OCI-LY7 (cell line): ENCODE results near the gene RETNLB. TPM values are rescaled to one million over a fixed set of nuclear protein-coding genes. Genes with fewer than 3 reads are reported as not detected.

ENCODE experiments used
- BruUV-seq: library from RNA; stranded (reverse); fragments of 400-500 nt; replicated peaks from 2 replicates; lab custom pipeline; 2021; lab: Mats Ljungman, UMichigan
- CTCF ChIA-PET: fragments of 300-600 bp; sonication (Branson Sonifier 250); formaldehyde crosslinking; loops from one replicate; lab custom pipeline; 2022; ENCODE audit warnings: antibody characterized with exemption; ENCODE audit not compliant: unreplicated experiment; lab: Charles Lee
- POLR2A ChIA-PET: fragments of 300-600 bp; sonication (Branson Sonifier 250); formaldehyde crosslinking; loops from one replicate; lab custom pipeline; 2022; ENCODE audit warnings: antibody characterized with exemption; lab: Charles Lee
- DNase-seq: peaks from one replicate; pipeline ENCODE4 v3.0.0-alpha.2; 2015; ENCODE audit warnings: low spot score
- H2AFZ ChIP-seq: fragments of 200-600 bp; sonication (generic), shearing (Covaris generic); 2 replicates; pipeline ENCODE4 v1.6.1; 2014; ENCODE audit warnings: mild to moderate bottlenecking, antibody characterized with exemption, low read length, moderate library complexity
- H3K27ac ChIP-seq: fragments of 200-600 bp; sonication (generic); 2 replicates; pipeline ENCODE4 v1.5.1; 2014; ENCODE audit warnings: mixed run types, low read depth, mild to moderate bottlenecking, moderate library complexity, low read length, inconsistent platforms; ENCODE audit not compliant: poor library complexity, severe bottlenecking
- H3K36me3 ChIP-seq: fragments of 200-600 bp; sonication (generic); 2 replicates; pipeline ENCODE4 v1.6.1; 2014; ENCODE audit warnings: mild to moderate bottlenecking, antibody characterized with exemption, low read length, moderate library complexity, mixed read lengths; ENCODE audit not compliant: insufficient read depth
- H3K4me1 ChIP-seq: fragments of 200-600 bp; sonication (generic); 2 replicates; pipeline ENCODE4 v1.5.1; 2014; ENCODE audit warnings: mild to moderate bottlenecking, low read length; ENCODE audit not compliant: insufficient read depth, poor library complexity, severe bottlenecking
- H3K4me2 ChIP-seq: fragments of 200-600 bp; sonication (generic); 2 replicates; pipeline ENCODE4 v1.6.1; 2014; ENCODE audit warnings: mild to moderate bottlenecking, low read length
- H3K4me3 ChIP-seq: fragments of 200-600 bp; sonication (generic); 2 replicates; pipeline ENCODE4 v1.5.1; 2014; ENCODE audit warnings: mild to moderate bottlenecking, low read depth, low read length; ENCODE audit not compliant: poor library complexity, severe bottlenecking
- H3K79me2 ChIP-seq: fragments of 200-600 bp; sonication (generic); 2 replicates; pipeline ENCODE4 v1.6.1; 2016; ENCODE audit warnings: low read depth, mild to moderate bottlenecking, low read length, moderate library complexity, mixed read lengths; ENCODE audit not compliant: insufficient read depth
- H3K9me2 ChIP-seq: fragments of 200-600 bp; sonication (generic); 2 replicates; pipeline ENCODE4 v1.6.1; 2016; ENCODE audit warnings: mild to moderate bottlenecking, low read length, mixed read lengths; ENCODE audit not compliant: insufficient read depth
- H3K9me3 ChIP-seq: fragments of 200-600 bp; sonication (generic); 2 replicates; pipeline ENCODE4 v1.6.1; 2014; ENCODE audit warnings: mild to moderate bottlenecking, mixed run types, low read length, mixed read lengths
- H4K20me1 ChIP-seq: fragments of 200-600 bp; sonication (generic); 2 replicates; pipeline ENCODE4 v1.6.1; 2014; ENCODE audit warnings: mild to moderate bottlenecking, antibody characterized with exemption, low read length, moderate library complexity, mixed read lengths; ENCODE audit not compliant: insufficient read depth
- EZH2phosphoT487 ChIP-seq: fragments of 200-600 bp; sonication (generic); IDR thresholded peaks from 2 replicates; pipeline ENCODE4 v1.6.1; 2018; ENCODE audit warnings: low read depth, borderline replicate concordance, mild to moderate bottlenecking, mixed run types, antibody characterized with exemption, low read length, moderate library complexity, mixed read lengths
- intact Hi-C: fragments of 100-400 bp; cut with micrococcal nuclease; formaldehyde crosslinking; loops from one replicate; pipeline ENCODE4 v1.10.0; 2022; ENCODE audit not compliant: unreplicated experiment
- total RNA-seq, 2 experiments: library from RNA; depleted of rRNA in 1 of 2; stranded (reverse); fragments of >200 nt in 1 of 2; shearing (Covaris generic) in 1 of 2; gene quantifications; 2 replicates each; pipeline ENCODE4 v1.2.3, GENCODE V29; 2014 to 2022
- TF ChIP-seq, protein P1 (sequence below): fragments of 200-600 bp; sonication (generic); conservative IDR thresholded peaks from 2 replicates; pipeline ENCODE4 v1.5.1; 2014; ENCODE audit warnings: mild to moderate bottlenecking, antibody characterized with exemption, low read length, moderate library complexity, mixed read lengths

RETNLB gene
- total RNA-seq, 2 experiments from 2014 or later, result not detected

DNA sequence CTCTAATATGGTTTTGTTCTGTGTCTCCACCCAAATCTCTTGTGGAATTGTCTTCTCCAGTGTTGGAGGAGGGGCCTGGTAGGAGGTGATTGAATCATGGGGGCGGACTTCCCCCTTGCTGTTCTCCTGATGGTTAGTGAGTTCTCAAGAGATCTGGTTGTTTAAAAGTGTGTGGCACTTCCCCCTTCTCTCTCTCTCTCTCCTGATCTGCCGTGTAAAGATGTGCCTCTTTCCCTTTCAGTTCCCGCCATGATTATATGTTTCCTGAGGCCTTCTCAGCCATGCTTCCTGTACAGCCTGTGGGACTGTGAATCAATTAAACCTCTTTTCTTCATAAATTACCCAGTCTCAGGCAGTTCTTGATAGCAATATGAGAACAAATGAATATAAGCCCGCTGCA lies 33.1 kb downstream of the RETNLB start:
- TF ChIP-seq, protein P1, sequence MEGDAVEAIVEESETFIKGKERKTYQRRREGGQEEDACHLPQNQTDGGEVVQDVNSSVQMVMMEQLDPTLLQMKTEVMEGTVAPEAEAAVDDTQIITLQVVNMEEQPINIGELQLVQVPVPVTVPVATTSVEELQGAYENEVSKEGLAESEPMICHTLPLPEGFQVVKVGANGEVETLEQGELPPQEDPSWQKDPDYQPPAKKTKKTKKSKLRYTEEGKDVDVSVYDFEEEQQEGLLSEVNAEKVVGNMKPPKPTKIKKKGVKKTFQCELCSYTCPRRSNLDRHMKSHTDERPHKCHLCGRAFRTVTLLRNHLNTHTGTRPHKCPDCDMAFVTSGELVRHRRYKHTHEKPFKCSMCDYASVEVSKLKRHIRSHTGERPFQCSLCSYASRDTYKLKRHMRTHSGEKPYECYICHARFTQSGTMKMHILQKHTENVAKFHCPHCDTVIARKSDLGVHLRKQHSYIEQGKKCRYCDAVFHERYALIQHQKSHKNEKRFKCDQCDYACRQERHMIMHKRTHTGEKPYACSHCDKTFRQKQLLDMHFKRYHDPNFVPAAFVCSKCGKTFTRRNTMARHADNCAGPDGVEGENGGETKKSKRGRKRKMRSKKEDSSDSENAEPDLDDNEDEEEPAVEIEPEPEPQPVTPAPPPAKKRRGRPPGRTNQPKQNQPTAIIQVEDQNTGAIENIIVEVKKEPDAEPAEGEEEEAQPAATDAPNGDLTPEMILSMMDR, result no peak
- TF ChIP-seq EZH2phosphoT487, result no peak

DNA sequence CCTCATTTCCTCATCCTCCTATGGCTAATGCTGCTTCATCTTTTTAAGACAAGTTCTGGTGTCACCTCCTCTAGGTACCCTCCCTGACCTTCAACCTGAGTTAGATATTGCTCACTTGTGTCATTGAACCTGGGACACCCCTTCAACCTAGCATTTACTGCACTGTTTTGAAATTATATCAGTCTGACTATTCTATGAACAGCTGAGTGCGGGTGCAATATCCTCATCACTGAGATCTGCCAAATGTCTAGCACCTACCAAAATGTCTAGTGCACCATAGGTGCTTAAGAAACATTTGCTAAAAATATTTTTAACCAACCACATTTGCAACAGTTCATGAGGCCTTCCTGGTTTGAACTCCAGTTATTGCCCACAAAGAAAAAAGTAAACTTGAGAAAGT lies 34.5 kb downstream of the RETNLB start:
- Histone ChIP-seq H3K79me2 (no peaks in the 10 kb centered on the region), H3K4me2 (no peak overlapping the region), H3K36me3 (no peaks in the 10 kb centered on the region), H4K20me1 (no peaks in the 10 kb centered on the region), H3K27ac (no peak overlapping the region), H3K4me3 (no peak overlapping the region), H2AFZ (no peak overlapping the region), H3K9me2 (no peaks in the 10 kb centered on the region), H3K4me1 (no peaks in the 10 kb centered on the region), H3K9me3 (no peaks in the 10 kb centered on the region)
- BruUV-seq, result no TSS peak
- no peak for DNase-seq
- intact Hi-C loops, result no loop called here
- ChIA-PET POLR2A (no interaction called here), CTCF (no interaction called here)
- TF ChIP-seq, protein P1, result no peak
- no peak for TF ChIP-seq EZH2phosphoT487

More for the DNA sequence above, 33.1 kb downstream of the RETNLB start:
- Histone ChIP-seq H3K9me2 (no peaks in the 10 kb centered on the region), H3K79me2 (no peaks in the 10 kb centered on the region), H3K4me1 (no peaks in the 10 kb centered on the region), H3K27ac (no peak overlapping the region), H4K20me1 (no peaks in the 10 kb centered on the region), H3K36me3 (no peaks in the 10 kb centered on the region), H3K4me3 (no peak overlapping the region), H3K9me3 (no peaks in the 10 kb centered on the region), H3K4me2 (no peak overlapping the region), H2AFZ (0 out of 2 replicates have a peak overlapping the region, but pooled peaks have one; percentile 43)
- DNase-seq, result no peak
- no TSS peak for BruUV-seq
- ChIA-PET CTCF (no interaction called here), POLR2A (no interaction called here)
- intact Hi-C loops, result no loop called here

DNA sequence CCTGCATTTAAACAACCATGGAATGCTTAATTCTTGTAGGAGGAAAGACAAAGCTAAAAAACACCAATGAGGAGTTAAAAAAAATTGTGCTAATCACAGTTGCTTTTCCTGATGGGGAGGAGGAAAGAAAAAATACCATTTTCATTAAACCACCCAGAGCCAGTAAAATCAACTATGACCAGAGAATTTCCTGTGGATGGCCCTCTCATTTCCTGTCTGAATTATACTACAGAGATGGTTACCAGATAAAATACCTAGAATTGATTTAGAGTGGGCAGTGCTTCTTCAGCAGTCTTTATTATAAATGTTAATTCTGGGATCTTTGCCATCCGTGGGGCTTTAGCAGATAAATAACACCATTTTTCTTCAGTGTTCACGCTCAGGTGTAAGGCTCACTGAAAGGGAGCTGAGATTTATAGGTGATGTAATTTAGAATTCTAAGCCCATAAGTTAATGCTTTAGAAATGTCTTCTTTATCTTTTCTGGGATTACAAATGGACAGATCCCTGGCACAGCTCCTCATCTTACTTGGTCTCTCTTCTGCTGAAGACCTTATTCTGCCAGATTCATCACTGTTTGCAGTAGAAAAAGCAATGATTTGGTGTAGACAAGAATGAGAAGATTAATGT lies 37.9 kb downstream of the RETNLB start:
- Histone ChIP-seq H3K9me2 (no peaks in the 10 kb centered on the region), H3K79me2 (no peaks in the 10 kb centered on the region), H3K36me3 (no peaks in the 10 kb centered on the region), H3K4me2 (no peak overlapping the region), H3K27ac (no peak overlapping the region), H3K4me1 (no peaks in the 10 kb centered on the region), H3K4me3 (no peak overlapping the region), H4K20me1 (no peaks in the 10 kb centered on the region), H3K9me3 (no peaks in the 10 kb centered on the region), H2AFZ (no peak overlapping the region)
- TF ChIP-seq, protein P1, result no peak
- TF ChIP-seq EZH2phosphoT487, result no peak
- intact Hi-C loops, result no loop called here
- ChIA-PET CTCF (no interaction called here), POLR2A (interaction anchor here (0.8 kb wide), 1 partner anchor 21 kb away, joined by 3 read pairs; no protein-coding TSS in a partner anchor)
- no peak for DNase-seq
- no TSS peak for BruUV-seq
